ENCODE data around the gene PACSIN1.

DNA sequence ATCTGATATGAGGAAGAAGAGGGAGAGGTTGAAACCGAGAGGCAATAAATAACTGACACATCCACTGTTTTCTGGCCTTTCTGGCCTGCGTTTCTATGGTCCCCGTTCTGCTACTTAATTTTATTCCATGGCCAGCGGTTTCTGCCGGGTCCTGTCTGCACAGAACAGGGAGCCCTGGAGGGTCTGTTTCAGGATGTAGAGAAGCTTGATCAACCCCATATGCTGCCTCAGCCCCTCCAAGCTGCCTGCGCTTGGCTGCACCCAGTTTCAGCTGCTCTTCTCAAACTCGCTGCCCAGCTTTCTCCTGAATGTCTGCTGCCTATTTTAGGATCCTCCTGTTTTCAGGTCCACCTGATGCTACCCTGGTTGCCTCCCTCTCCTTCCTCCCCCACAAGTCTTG, 18.5 kb upstream of the PACSIN1 start:
- TF ChIP-seq POLR2AphosphoS5 (IDR thresholded peaks at IDR 0.05; ENCODE audit: low read length) (no peak), SKIL (IDR thresholded peaks at IDR 0.05; ENCODE audit: low read depth, poor library complexity, severe bottlenecking) (no peak)

Data from GM12878 (cell line).